RWPE2 (cell line): ENCODE data around the gene RUBCN.

Experiments
- ATAC-seq: fragments of 200-7000 bp; cut with Tn5 transposase; 3 replicates; pipeline ENCODE4 v1.9.1; 2021; ENCODE audit warnings: low read depth
- DNase-seq: peaks from one replicate; pipeline ENCODE4 v3.0.0-alpha.2; 2020; ENCODE audit warnings: low spot score
- H3K27ac ChIP-seq: fragments of 450-650 bp; 2 replicates; pipeline ENCODE4 v1.5.1; 2017; ENCODE audit warnings: mild to moderate bottlenecking; ENCODE audit not compliant: poor library complexity, severe bottlenecking
- H3K27me3 ChIP-seq: fragments of 250-450 bp; sonication (Bioruptor Pico); 2 replicates; pipeline ENCODE4 v1.5.1; 2021; ENCODE audit warnings: mild to moderate bottlenecking, moderate library complexity; ENCODE audit not compliant: insufficient read depth, poor library complexity, severe bottlenecking
- H3K36me3 ChIP-seq: fragments of 250-450 bp; sonication (Bioruptor Pico); 2 replicates; pipeline ENCODE4 v1.5.1; 2020; ENCODE audit warnings: low read depth, mild to moderate bottlenecking, moderate library complexity
- H3K4me1 ChIP-seq: fragments of 250-450 bp; sonication (Bioruptor Pico); 2 replicates; pipeline ENCODE4 v1.5.1; 2021; ENCODE audit warnings: mild to moderate bottlenecking, moderate library complexity; ENCODE audit not compliant: insufficient read depth, poor library complexity, severe bottlenecking
- H3K4me3 ChIP-seq: fragments of 250-450 bp; sonication (Bioruptor Pico); 2 replicates; pipeline ENCODE4 v1.5.1; 2021; ENCODE audit warnings: mild to moderate bottlenecking, moderate library complexity; ENCODE audit not compliant: severe bottlenecking
- H3K9me3 ChIP-seq: fragments of 250-450 bp; sonication (Bioruptor Pico); 2 replicates; pipeline ENCODE4 v1.5.1; 2021; ENCODE audit warnings: mild to moderate bottlenecking, moderate library complexity; ENCODE audit not compliant: severe bottlenecking
- CTCF ChIP-seq: fragments of 450-650 bp; IDR thresholded peaks from one replicate; pipeline ENCODE4 v1.5.1; 2017; ENCODE audit warnings: mild to moderate bottlenecking, moderate library complexity; ENCODE audit not compliant: poor library complexity, severe bottlenecking

Gene RUBCN

GRCh38 chr3:197758512-197758911 lies 21.8 kb upstream of the RUBCN start:
- ATAC-seq = no peak
- H3K27me3 ChIP-seq = no peaks in the 10 kb centered on the region
- DNase-seq = no peak
- H3K4me1 ChIP-seq = peaks cover 7% of the 10 kb centered on the region
- no peaks in the 10 kb centered on the region for H3K9me3 ChIP-seq
- H3K4me3 ChIP-seq = no peak overlapping the region
- peaks cover 39% of the 10 kb centered on the region for H3K36me3 ChIP-seq
- no peak overlapping the region for H3K27ac ChIP-seq
- TF ChIP-seq CTCF = no peak

GRCh38 chr3:197756704-197757103 lies 20.0 kb upstream of the RUBCN start:
- DNase-seq (no peak), ATAC-seq (no peak)
- Histone ChIP-seq H3K36me3 (peaks cover 29% of the 10 kb centered on the region), H3K9me3 (no peaks in the 10 kb centered on the region), H3K27ac (no peak overlapping the region), H3K27me3 (no peaks in the 10 kb centered on the region), H3K4me3 (no peak overlapping the region), H3K4me1 (peaks cover 13% of the 10 kb centered on the region)
- TF ChIP-seq CTCF = no peak

GRCh38 chr3:197753263-197753662 lies 16.6 kb upstream of the RUBCN start:
- no peak overlapping the region for H3K27ac ChIP-seq
- H3K36me3 ChIP-seq = peaks cover 21% of the 10 kb centered on the region
- H3K9me3 ChIP-seq = no peaks in the 10 kb centered on the region
- H3K4me3 ChIP-seq = no peak overlapping the region
- no peak for TF ChIP-seq CTCF
- no peaks in the 10 kb centered on the region for H3K27me3 ChIP-seq
- DNase-seq (no peak), ATAC-seq (no peak)
- peaks cover 13% of the 10 kb centered on the region for H3K4me1 ChIP-seq

- no peaks in the 10 kb centered on the region for H3K9me3 ChIP-seq
- H3K36me3 ChIP-seq = peaks cover 10% of the 10 kb centered on the region
- no peak for TF ChIP-seq CTCF
- ATAC-seq (no peak), DNase-seq (no peak)
- H3K4me3 ChIP-seq = peak overlapping the region; percentile 54
- peaks cover 13% of the 10 kb centered on the region for H3K4me1 ChIP-seq
- H3K27me3 ChIP-seq = no peaks in the 10 kb centered on the region
- H3K27ac ChIP-seq = peak overlapping the region; percentile 80
These were observed 15.4 kb upstream of the RUBCN start for GRCh38 chr3:197752107-197752506.

GRCh38 chr3:197750858-197751737 lies 14.4 kb upstream of the RUBCN start:
- Histone ChIP-seq H3K36me3 (no peaks in the 10 kb centered on the region), H3K27ac (peak overlapping the region; percentile 80), H3K4me1 (peaks cover 13% of the 10 kb centered on the region), H3K4me3 (peak overlapping the region; percentile 54), H3K27me3 (no peaks in the 10 kb centered on the region), H3K9me3 (no peaks in the 10 kb centered on the region)
- DNase-seq = no peak
- peak; percentile 1; the same call in 2 of the 3 replicates for ATAC-seq
- TF ChIP-seq CTCF = no peak
